HL-60 (cell line): ENCODE measurements around the gene LPIN3.

Experiments
- DNase-seq, 2 experiments: peaks; one replicate each; pipeline ENCODE4 v3.0.0-alpha.2; 2010 to 2020; ENCODE audit warnings: low read depth in 1 of 2, low spot score in 1 of 2
- H3K27ac ChIP-seq: fragments of 250-450 bp; sonication (Bioruptor Pico); replicated peaks from 2 replicates; pipeline ENCODE4 v1.5.1; 2020; ENCODE audit warnings: mild to moderate bottlenecking, moderate library complexity
- H3K27me3 ChIP-seq: fragments of 250-450 bp; sonication (Bioruptor Pico); 2 replicates; pipeline ENCODE4 v1.5.1; 2021; ENCODE audit warnings: mild to moderate bottlenecking, moderate library complexity; ENCODE audit not compliant: insufficient read depth, poor library complexity, severe bottlenecking
- H3K4me3 ChIP-seq: replicated peaks from 2 replicates; pipeline ENCODE4 v1.5.1; 2011; ENCODE audit warnings: mild to moderate bottlenecking, control low read depth, low read length; ENCODE audit not compliant: insufficient read depth
- GABPA ChIP-seq: IDR thresholded peaks from 2 replicates; pipeline ENCODE4 v1.6.1; 2012; ENCODE audit warnings: low read depth
- POLR2AphosphoS5 ChIP-seq: IDR thresholded peaks from 2 replicates; pipeline ENCODE4 v1.6.1; 2012; ENCODE audit warnings: low read depth
- SPI1 ChIP-seq: IDR thresholded peaks from 2 replicates; pipeline ENCODE4 v1.6.1; 2012; ENCODE audit warnings: low read depth, mild to moderate bottlenecking, borderline replicate concordance
- long read RNA-seq: library from polyadenylated mRNA; unstranded; transcript quantifications from one replicate; pipeline ENCODE4 v2.0.0, GENCODE V29; 2020
- TF ChIP-seq, protein P1 (sequence below): IDR thresholded peaks from one replicate; pipeline ENCODE4 v1.5.1; 2011; ENCODE audit warnings: low read length, control low read depth, inconsistent platforms; ENCODE audit not compliant: insufficient read depth
- TF ChIP-seq, protein P2 (sequence below): IDR thresholded peaks from 2 replicates; pipeline ENCODE4 v1.6.1; 2012; ENCODE audit warnings: low read depth; ENCODE audit not compliant: insufficient replicate concordance

Gene LPIN3, protein sequence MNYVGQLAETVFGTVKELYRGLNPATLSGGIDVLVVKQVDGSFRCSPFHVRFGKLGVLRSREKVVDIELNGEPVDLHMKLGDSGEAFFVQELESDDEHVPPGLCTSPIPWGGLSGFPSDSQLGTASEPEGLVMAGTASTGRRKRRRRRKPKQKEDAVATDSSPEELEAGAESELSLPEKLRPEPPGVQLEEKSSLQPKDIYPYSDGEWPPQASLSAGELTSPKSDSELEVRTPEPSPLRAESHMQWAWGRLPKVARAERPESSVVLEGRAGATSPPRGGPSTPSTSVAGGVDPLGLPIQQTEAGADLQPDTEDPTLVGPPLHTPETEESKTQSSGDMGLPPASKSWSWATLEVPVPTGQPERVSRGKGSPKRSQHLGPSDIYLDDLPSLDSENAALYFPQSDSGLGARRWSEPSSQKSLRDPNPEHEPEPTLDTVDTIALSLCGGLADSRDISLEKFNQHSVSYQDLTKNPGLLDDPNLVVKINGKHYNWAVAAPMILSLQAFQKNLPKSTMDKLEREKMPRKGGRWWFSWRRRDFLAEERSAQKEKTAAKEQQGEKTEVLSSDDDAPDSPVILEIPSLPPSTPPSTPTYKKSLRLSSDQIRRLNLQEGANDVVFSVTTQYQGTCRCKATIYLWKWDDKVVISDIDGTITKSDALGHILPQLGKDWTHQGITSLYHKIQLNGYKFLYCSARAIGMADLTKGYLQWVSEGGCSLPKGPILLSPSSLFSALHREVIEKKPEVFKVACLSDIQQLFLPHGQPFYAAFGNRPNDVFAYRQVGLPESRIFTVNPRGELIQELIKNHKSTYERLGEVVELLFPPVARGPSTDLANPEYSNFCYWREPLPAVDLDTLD
- long read RNA-seq = 0 reads

DNA sequence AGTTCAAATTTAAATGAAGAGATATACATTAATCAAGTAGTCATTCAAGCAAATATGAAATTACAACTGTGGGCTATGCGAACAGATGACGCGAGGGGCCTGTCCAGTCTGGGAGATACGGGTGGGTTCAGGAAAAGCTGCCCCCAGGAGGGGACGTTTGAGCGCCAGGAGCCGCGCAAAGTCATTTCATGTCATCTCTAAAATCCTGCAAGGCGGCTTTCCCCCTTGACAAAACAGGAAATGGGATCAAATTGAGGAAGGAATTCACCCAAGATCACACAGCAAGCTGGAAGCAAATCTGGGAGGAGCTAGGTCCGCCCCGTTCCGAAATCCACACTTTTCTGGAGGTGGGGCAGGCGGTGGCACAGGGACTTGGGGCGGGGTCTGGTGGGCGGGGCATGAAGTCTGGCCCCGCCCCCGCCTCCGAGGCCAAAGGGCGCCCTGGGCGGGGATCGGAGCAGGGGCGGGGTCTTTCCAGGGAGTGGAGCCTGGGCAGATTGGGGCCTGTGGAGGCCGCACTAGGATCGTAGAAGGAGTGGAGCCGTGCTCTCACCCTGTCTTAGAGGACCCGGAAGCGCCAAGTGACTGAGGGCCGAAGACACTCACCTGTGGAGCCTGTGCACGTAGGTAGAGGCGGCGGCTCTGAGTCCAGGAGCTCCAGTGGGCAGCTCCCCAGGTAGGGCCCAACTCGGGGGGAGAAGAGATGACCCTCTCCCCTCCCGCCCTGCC lies at the start of gene LPIN3:
TSS of gene LPIN3 (plus strand) at position 495 of the 729 bp plus-strand sequence. CDS start 4,983 bp downstream, outside the sequence.
- DNase-seq = no peak
- Histone ChIP-seq H3K27me3 (peaks cover 4% of the 10 kb centered on the region), H3K4me3 (no peak within 1 kb of the TSS), H3K27ac (no peak within 1 kb of the TSS)
- TF ChIP-seq, protein P1, sequence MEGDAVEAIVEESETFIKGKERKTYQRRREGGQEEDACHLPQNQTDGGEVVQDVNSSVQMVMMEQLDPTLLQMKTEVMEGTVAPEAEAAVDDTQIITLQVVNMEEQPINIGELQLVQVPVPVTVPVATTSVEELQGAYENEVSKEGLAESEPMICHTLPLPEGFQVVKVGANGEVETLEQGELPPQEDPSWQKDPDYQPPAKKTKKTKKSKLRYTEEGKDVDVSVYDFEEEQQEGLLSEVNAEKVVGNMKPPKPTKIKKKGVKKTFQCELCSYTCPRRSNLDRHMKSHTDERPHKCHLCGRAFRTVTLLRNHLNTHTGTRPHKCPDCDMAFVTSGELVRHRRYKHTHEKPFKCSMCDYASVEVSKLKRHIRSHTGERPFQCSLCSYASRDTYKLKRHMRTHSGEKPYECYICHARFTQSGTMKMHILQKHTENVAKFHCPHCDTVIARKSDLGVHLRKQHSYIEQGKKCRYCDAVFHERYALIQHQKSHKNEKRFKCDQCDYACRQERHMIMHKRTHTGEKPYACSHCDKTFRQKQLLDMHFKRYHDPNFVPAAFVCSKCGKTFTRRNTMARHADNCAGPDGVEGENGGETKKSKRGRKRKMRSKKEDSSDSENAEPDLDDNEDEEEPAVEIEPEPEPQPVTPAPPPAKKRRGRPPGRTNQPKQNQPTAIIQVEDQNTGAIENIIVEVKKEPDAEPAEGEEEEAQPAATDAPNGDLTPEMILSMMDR = no peak
- TF ChIP-seq SPI1 (no peak), POLR2AphosphoS5 (no peak), GABPA (no peak)
- TF ChIP-seq, protein P2, sequence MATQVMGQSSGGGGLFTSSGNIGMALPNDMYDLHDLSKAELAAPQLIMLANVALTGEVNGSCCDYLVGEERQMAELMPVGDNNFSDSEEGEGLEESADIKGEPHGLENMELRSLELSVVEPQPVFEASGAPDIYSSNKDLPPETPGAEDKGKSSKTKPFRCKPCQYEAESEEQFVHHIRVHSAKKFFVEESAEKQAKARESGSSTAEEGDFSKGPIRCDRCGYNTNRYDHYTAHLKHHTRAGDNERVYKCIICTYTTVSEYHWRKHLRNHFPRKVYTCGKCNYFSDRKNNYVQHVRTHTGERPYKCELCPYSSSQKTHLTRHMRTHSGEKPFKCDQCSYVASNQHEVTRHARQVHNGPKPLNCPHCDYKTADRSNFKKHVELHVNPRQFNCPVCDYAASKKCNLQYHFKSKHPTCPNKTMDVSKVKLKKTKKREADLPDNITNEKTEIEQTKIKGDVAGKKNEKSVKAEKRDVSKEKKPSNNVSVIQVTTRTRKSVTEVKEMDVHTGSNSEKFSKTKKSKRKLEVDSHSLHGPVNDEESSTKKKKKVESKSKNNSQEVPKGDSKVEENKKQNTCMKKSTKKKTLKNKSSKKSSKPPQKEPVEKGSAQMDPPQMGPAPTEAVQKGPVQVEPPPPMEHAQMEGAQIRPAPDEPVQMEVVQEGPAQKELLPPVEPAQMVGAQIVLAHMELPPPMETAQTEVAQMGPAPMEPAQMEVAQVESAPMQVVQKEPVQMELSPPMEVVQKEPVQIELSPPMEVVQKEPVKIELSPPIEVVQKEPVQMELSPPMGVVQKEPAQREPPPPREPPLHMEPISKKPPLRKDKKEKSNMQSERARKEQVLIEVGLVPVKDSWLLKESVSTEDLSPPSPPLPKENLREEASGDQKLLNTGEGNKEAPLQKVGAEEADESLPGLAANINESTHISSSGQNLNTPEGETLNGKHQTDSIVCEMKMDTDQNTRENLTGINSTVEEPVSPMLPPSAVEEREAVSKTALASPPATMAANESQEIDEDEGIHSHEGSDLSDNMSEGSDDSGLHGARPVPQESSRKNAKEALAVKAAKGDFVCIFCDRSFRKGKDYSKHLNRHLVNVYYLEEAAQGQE = no peak

DNA sequence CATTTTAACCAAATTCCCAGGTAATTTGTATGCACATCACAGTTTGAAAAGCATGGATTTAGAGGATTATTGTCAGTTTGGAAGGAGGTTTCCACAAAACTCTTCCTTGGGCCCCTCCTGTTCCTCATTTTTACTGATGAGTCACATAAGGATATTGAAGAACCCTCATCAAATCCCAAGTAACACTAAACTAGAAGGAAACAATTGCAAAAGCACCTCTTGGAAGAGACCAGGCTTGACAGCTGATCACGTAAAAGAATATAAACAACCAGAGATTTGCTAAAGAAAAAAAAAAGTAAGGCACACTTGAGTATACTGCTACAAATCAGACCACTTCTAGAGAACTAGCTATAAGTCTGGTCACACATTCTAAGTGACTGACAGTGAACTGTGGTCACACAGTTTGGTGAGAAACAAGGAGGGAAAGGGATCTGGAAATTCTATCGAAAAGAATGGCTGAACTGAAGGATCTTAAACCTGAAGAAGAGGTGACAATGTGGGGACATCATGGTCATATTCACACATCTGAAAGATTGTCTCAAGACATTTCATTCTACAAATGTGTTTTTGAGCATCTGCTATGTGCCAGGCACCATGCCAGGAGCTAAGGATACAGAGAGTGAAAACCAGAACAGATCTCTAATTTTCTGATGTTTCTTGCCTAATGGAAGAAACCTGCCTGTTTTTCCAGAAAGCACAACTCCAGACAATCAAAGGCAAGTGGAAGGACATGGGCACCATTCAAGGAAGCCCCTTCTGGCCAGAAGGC lies 47.2 kb upstream of the LPIN3 start:
- no peak for TF ChIP-seq POLR2AphosphoS5
- TF ChIP-seq, protein P2 = no peak
- TF ChIP-seq SPI1 = no peak
- TF ChIP-seq GABPA = no peak
- TF ChIP-seq, protein P1 = no peak
- Histone ChIP-seq H3K4me3 (no peak overlapping the region), H3K27ac (no peak overlapping the region), H3K27me3 (no peaks in the 10 kb centered on the region)
- DNase-seq = no peak

DNA sequence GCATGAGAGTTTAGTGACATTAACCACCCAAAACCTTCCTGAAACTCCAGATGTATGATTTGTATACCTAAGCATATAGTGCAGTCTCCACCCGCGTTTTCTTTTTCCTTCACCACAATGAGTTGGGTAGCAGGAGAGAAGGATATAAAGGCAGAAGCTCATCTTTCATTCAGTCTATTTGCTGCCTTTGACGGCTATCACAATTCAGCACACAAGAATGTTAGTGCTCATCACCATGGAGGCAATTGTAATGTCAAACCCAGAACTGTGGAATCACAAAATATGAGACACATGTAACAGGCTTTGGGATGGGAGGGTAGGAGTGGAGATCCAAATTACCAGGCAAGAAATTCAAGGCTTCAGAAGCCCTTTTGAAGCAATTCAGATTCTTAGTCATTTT lies 40.7 kb upstream of the LPIN3 start:
- no peak for DNase-seq
- Histone ChIP-seq H3K27ac (no peak overlapping the region), H3K27me3 (no peaks in the 10 kb centered on the region), H3K4me3 (no peak overlapping the region)
- no peak for TF ChIP-seq GABPA
- no peak for TF ChIP-seq POLR2AphosphoS5
- TF ChIP-seq SPI1 = no peak
- TF ChIP-seq, protein P1 = no peak
- TF ChIP-seq, protein P2 = no peak
